Ovary (tissue), 9 donors: ENCODE measurements around the gene MICALL2. TPM values are rescaled to one million over a fixed set of nuclear protein-coding genes. Genes with fewer than 3 reads are reported as not detected.

ENCODE experiments used
- DNase-seq, 5 donors: peaks; one replicate each; pipeline ENCODE4 v3.0.0-alpha.2; 2019 to 2020
- H3K27ac ChIP-seq, 2 donors: fragments of 200-600 bp; one replicate each; pipeline versions ENCODE4 v1.5.1 to v1.8.0; 2019 to 2022
- H3K27me3 ChIP-seq: fragments of 200-600 bp; one replicate; pipeline ENCODE4 v1.8.0; 2022
- H3K36me3 ChIP-seq: fragments of 200-600 bp; sonication (generic); one replicate; pipeline ENCODE4 v1.5.1; 2019
- H3K4me1 ChIP-seq: one replicate; pipeline ENCODE4 v1.8.1; 2013; ENCODE audit warnings: mild to moderate bottlenecking, moderate library complexity; ENCODE audit not compliant: insufficient read depth
- H3K4me3 ChIP-seq: fragments of 200-600 bp; sonication (generic); one replicate; pipeline ENCODE4 v1.5.1; 2017
- H3K9me3 ChIP-seq, 2 donors: fragments of 200-600 bp in 1 of 2; sonication (generic) in 1 of 2; one replicate each; pipeline versions ENCODE4 v1.5.1 to v1.8.1; 2013 to 2019; ENCODE audit warnings: mild to moderate bottlenecking in 1 of 2, moderate library complexity in 1 of 2
- EP300 ChIP-seq: sonication (generic); formaldehyde crosslinking; IDR thresholded peaks from one replicate; pipeline ENCODE4 v1.6.1; 2017; ENCODE audit warnings: antibody characterized with exemption
- POLR2A ChIP-seq: fragments of 450-650 bp; IDR thresholded peaks from one replicate; pipeline ENCODE4 v1.6.1; 2017; ENCODE audit warnings: antibody characterized with exemption, mild to moderate bottlenecking, moderate library complexity
- WGBS, 3 donors: extraction: QIAGEN DNeasy Blood & Tissue Kit in 1 of 3; methylation state at CpG; one replicate each; pipeline versions ENCODE4 v1.1.5 to v1.1.7; 2013 to 2017; 5-methylcytosine and 5-hydroxymethylcytosine counted together
- intact Hi-C, 4 donors: fragments of 100-400 bp; cut with DNase I; formaldehyde crosslinking; loops; one replicate each; pipeline versions ENCODE4 v1.11.0 to v1.15.1; 2022 to 2023
- polyA plus RNA-seq, 2 donors: library from polyadenylated mRNA; stranded (reverse); fragments of 200-250 nt in 1 of 2; fragments of 350-450 nt in 1 of 2; fragmentation: Illumina TruSeq in 1 of 2; extraction: RNeasy Lipid Tissue Mini Kit (QIAGEN cat#74804) in 1 of 2; gene quantifications; one replicate each; pipeline ENCODE4 v1.2.3, GENCODE V29; 2013 to 2014
- total RNA-seq, 7 donors: library from RNA; depleted of rRNA in 2 of 7; stranded (reverse); fragments of >200 nt in 2 of 7; fragmentation: NEBNext Ultra II Directional in 3 of 7; extraction: Animal tissue kit (Norgen Biotek cat#: 25700) in 3 of 7; gene quantifications; one replicate each; pipeline versions ENCODE4 v1.1.0 to v1.2.4, GENCODE V29; 2016 to 2023
- TF ChIP-seq, protein P1 (sequence below), 3 donors: fragments of 450-650 bp in 2 of 3; fragments of 200-600 bp in 1 of 3; IDR thresholded peaks; one replicate each; pipeline versions ENCODE4 v1.5.1 to v1.8.0; 2016 to 2022; ENCODE audit warnings: antibody characterized with exemption in 3 of 3, mild to moderate bottlenecking in 1 of 3
- donor health status: DM: no; HTN: no; CAD: no; lungs with moderate emphysema.
- donor health status: DM: no; HTN: no; CAD: no.
- donor health status: Bipolar disorder and iron deficiency.
- donor health status: DM: yes; HTN: yes; CAD: no.
- donor health status: DM: no; HTN: no; CAD: no.
- donor health status: DM: yes; HTN: yes; CAD: no.

MICALL2 gene
- total and polyA plus RNA-seq, 9 donors: 0.95 to 13.4 (median 6.5) TPM

DNA sequence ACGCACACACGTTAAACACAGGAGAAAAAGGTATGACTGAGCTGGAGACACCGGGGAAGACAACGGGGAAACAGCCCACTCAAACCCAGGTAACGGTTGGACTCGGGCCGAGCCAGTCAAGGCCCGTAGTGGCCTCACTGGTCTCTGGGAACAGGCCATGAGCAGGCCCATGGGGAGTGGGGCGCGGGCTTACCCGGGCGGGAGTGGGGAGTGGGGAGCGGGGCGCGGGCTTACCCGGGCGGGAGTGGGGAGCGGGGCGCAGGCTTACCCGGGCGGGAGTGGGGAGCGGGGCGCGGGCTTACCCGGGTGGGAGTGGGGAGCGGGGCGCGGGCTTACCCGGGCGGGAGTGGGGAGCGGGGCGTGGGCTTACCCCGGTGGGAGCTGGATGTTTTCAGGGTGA lies 33.4 kb upstream of the MICALL2 start:
- 80 to 89% (median 87%) methylated on average over 33 of the region's 33 CpGs for WGBS, 3 donors

DNA sequence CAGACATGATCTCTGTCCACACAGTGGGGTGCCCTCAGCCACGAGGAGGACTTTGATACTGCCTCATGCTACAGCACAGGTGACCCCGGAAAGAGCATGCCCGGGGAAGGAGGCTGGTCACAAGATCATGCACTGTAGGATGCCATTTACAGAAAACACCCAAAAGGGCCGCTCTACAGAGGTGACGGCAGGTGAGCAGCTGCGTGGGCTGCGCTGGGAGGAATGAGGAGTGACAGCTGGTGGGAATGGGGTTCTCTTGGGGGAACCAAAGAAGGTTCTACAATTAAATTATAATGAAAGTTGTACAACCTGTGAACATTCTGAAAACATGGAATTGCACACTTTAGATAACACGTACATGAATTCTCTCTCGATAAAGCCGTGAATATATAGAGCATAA lies 33.0 kb upstream of the MICALL2 start:
- Histone ChIP-seq H3K27ac (no peak overlapping the region), H3K27me3 (no peaks in the 10 kb centered on the region), H3K4me1 (no peaks in the 10 kb centered on the region), H3K36me3 (no peaks in the 10 kb centered on the region), H3K4me3 (no peak overlapping the region), H3K9me3 (no peaks in the 10 kb centered on the region)
- intact Hi-C loops: no loop called here
- TF ChIP-seq EP300 (no peak), POLR2A (no peak)
- TF ChIP-seq, protein P1, sequence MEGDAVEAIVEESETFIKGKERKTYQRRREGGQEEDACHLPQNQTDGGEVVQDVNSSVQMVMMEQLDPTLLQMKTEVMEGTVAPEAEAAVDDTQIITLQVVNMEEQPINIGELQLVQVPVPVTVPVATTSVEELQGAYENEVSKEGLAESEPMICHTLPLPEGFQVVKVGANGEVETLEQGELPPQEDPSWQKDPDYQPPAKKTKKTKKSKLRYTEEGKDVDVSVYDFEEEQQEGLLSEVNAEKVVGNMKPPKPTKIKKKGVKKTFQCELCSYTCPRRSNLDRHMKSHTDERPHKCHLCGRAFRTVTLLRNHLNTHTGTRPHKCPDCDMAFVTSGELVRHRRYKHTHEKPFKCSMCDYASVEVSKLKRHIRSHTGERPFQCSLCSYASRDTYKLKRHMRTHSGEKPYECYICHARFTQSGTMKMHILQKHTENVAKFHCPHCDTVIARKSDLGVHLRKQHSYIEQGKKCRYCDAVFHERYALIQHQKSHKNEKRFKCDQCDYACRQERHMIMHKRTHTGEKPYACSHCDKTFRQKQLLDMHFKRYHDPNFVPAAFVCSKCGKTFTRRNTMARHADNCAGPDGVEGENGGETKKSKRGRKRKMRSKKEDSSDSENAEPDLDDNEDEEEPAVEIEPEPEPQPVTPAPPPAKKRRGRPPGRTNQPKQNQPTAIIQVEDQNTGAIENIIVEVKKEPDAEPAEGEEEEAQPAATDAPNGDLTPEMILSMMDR (IDR thresholded peaks at IDR 0.05): no peak
- 83 to 87% (median 85%) methylated on average over 10 of the region's 10 CpGs for WGBS, 3 donors
- DNase-seq: no peak

More for the DNA sequence above, 33.4 kb upstream of the MICALL2 start:
- intact Hi-C loops: no loop called here
- H3K4me3 ChIP-seq: no peak overlapping the region
- no peaks in the 10 kb centered on the region for H3K4me1 ChIP-seq
- H3K27me3 ChIP-seq: no peaks in the 10 kb centered on the region
- no peak overlapping the region for H3K27ac ChIP-seq
- no peaks in the 10 kb centered on the region for H3K36me3 ChIP-seq
- DNase-seq: no peak
- H3K9me3 ChIP-seq: no peaks in the 10 kb centered on the region
- TF ChIP-seq POLR2A (no peak), EP300 (no peak)
- TF ChIP-seq, protein P1 (IDR thresholded peaks at IDR 0.05): no peak

DNA sequence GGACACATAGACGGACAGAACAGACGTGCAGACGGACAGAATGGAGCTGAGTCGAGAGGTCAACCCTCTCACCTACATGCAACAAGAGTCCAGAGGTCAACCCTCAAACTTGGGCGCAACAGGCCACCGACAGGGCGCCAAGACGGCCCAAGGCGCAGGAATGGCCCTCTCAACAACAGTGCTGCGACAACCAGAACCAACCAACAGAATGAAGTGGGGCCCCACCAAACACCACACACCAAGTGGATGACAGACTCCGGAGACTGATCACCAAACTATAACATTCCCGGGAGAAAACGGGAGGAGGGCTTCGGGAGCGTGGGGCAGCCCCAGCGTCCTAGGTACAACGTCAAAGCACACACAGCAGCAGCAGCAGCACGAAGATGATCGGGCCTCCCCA lies 31.6 kb upstream of the MICALL2 start:
- 85 to 93% (median 90%) methylated on average over 19 of the region's 19 CpGs for WGBS, 3 donors
- TF ChIP-seq, protein P1 (IDR thresholded peaks at IDR 0.05): no peak
- TF ChIP-seq EP300 (no peak), POLR2A (no peak)
- no peak overlapping the region for H3K4me3 ChIP-seq
- H3K27me3 ChIP-seq: no peaks in the 10 kb centered on the region
- H3K4me1 ChIP-seq: no peaks in the 10 kb centered on the region
- no peak overlapping the region for H3K27ac ChIP-seq
- intact Hi-C loops: no loop called here
- no peaks in the 10 kb centered on the region for H3K36me3 ChIP-seq
- DNase-seq: no peak
- no peaks in the 10 kb centered on the region for H3K9me3 ChIP-seq

DNA sequence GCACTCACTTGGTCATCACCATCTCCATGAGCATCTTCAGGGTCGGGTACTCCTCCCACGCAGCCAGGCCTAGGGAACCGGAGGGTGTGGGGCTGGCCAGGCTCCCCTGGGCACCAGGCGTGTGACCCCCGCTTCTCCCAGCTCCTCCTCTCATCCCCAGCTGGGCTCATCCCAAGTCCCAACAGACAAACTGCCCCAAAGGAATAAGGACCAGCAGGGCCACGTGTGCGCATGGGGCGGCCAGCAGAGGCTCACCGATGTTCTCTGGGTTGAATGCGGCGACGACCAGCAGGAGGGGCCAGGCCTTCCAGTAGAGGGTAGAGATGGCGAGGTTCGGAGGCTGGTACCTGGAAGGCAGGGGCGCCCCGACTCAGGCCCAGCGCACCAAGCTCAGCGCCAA lies 30.1 kb upstream of the MICALL2 start:
- Histone ChIP-seq H3K36me3 (no peaks in the 10 kb centered on the region), H3K4me1 (no peaks in the 10 kb centered on the region), H3K4me3 (no peak overlapping the region), H3K9me3 (no peaks in the 10 kb centered on the region), H3K27ac (no peak overlapping the region), H3K27me3 (no peaks in the 10 kb centered on the region)
- no peak for TF ChIP-seq EP300
- TF ChIP-seq POLR2A: no peak
- TF ChIP-seq, protein P1 (IDR thresholded peaks at IDR 0.05): no peak
- intact Hi-C loops: no loop called here
- no peak for DNase-seq
- WGBS, 3 donors: 87 to 92% (median 90%) methylated on average over 18 of the region's 18 CpGs
